ENCODE data around the gene FAM210B.
A peak's percentile ranks its signal among the peaks of the same experiment; 100 is the strongest.

FAM210B gene

GRCh38 chr20:56392881-56393482 lies 34.2 kb downstream of the FAM210B start:
- no peak overlapping the region for H3K23ac ChIP-seq (ENCODE audit: low read length in 2 of 2)
- no peak overlapping the region for H2AFZ ChIP-seq (ENCODE audit: low read depth, low read length)
- WGBS, result 19% methylated on average over 8 of the region's 18 CpGs

GRCh38 chr20:56393653-56394052 lies 34.9 kb downstream of the FAM210B start:
- WGBS, result 85% methylated on average over 8 of the region's 8 CpGs
- H3K4ac ChIP-seq (ENCODE audit: low read depth in 1 of 2, low read length in 2 of 2), result no peak overlapping the region

More at GRCh38 chr20:56392881-56393482, 34.2 kb downstream of the FAM210B start:
- peak; percentile 16 for DNase-seq
- Histone ChIP-seq H3K18ac (ENCODE audit: low read depth in 1 of 2, low read length in 2 of 2) (peak overlapping the region; percentile 26 to 95), H2BK120ac (ENCODE audit: low read depth, low read length) (no peak overlapping the region), H3K14ac (ENCODE audit: low read length in 2 of 2) (peak overlapping the region in 1 of 2 experiments; percentile 79), H3K36me3 (ENCODE audit: control insufficient read depth in 1 of 2, insufficient read depth in 2 of 2, low read depth in 1 of 2, low read length in 2 of 2) (peaks cover 21 to 39% of the 10 kb centered on the region in 2 experiments), H2BK15ac (ENCODE audit: low read depth, poor library complexity, severe bottlenecking) (no peak overlapping the region), H3K4me3 (ENCODE audit: insufficient read depth in 1 of 2, low read depth in 1 of 2, low read length in 2 of 2) (peak overlapping the region; percentile 78 to 96), H3K4ac (ENCODE audit: low read depth in 1 of 2, low read length in 2 of 2) (peak overlapping the region; percentile 57 to 86), H3K79me1 (replicated peaks; ENCODE audit: low read length, poor library complexity, severe bottlenecking) (peaks cover 29% of the 10 kb centered on the region), H3K9me3 (ENCODE audit: control insufficient read depth, low read length) (no peaks in the 10 kb centered on the region), H4K91ac (ENCODE audit: low read length) (no peak overlapping the region), H2BK12ac (ENCODE audit: low read length in 2 of 2) (no peak overlapping the region), H3K27me3 (ENCODE audit: control insufficient read depth in 1 of 2, insufficient read depth in 1 of 2, low read length in 2 of 2) (no peaks in the 10 kb centered on the region), H3K9ac (ENCODE audit: low read length) (peak overlapping the region; percentile 97), H4K8ac (ENCODE audit: low read length) (peak overlapping the region; percentile 74), H3K4me1 (ENCODE audit: control insufficient read depth, insufficient read depth, low read depth, low read length) (peaks cover 3% of the 10 kb centered on the region), H3K4me2 (ENCODE audit: low read length, poor library complexity, severe bottlenecking) (peak overlapping the region; percentile 63), H3K27ac (ENCODE audit: low read length, poor library complexity, severe bottlenecking) (peak overlapping the region; percentile 91), H2BK5ac (ENCODE audit: low read depth, low read length, poor library complexity, severe bottlenecking) (no peak overlapping the region), H2AK5ac (ENCODE audit: low read length, severe bottlenecking) (no peak overlapping the region)

GRCh38 chr20:56395166-56395565 lies 36.4 kb downstream of the FAM210B start:
- Histone ChIP-seq H3K79me1 (replicated peaks; ENCODE audit: low read length, poor library complexity, severe bottlenecking) (peaks cover 18% of the 10 kb centered on the region), H3K4me2 (ENCODE audit: low read length, poor library complexity, severe bottlenecking) (no peak overlapping the region), H2AK5ac (ENCODE audit: low read length, severe bottlenecking) (no peak overlapping the region), H3K4me1 (ENCODE audit: control insufficient read depth, insufficient read depth, low read depth, low read length) (peaks cover 3% of the 10 kb centered on the region), H2AFZ (ENCODE audit: low read depth, low read length) (no peak overlapping the region), H3K9me3 (ENCODE audit: control insufficient read depth, low read length) (no peaks in the 10 kb centered on the region), H3K4ac (ENCODE audit: low read depth in 1 of 2, low read length in 2 of 2) (no peak overlapping the region), H2BK12ac (ENCODE audit: low read length in 2 of 2) (peak overlapping the region in 1 of 2 experiments; percentile 40), H3K23ac (ENCODE audit: low read length in 2 of 2) (no peak overlapping the region), H2BK5ac (ENCODE audit: low read depth, low read length, poor library complexity, severe bottlenecking) (no peak overlapping the region), H3K27ac (ENCODE audit: low read length, poor library complexity, severe bottlenecking) (no peak overlapping the region), H3K36me3 (ENCODE audit: control insufficient read depth in 1 of 2, insufficient read depth in 2 of 2, low read depth in 1 of 2, low read length in 2 of 2) (peaks cover 16 to 52% of the 10 kb centered on the region in 2 experiments), H3K18ac (ENCODE audit: low read depth in 1 of 2, low read length in 2 of 2) (no peak overlapping the region), H3K27me3 (ENCODE audit: control insufficient read depth in 1 of 2, insufficient read depth in 1 of 2, low read length in 2 of 2) (no peaks in the 10 kb centered on the region), H4K91ac (ENCODE audit: low read length) (no peak overlapping the region), H4K8ac (ENCODE audit: low read length) (peak overlapping the region; percentile 7), H3K14ac (ENCODE audit: low read length in 2 of 2) (no peak overlapping the region), H3K9ac (ENCODE audit: low read length) (no peak overlapping the region), H3K4me3 (ENCODE audit: insufficient read depth in 1 of 2, low read depth in 1 of 2, low read length in 2 of 2) (no peak overlapping the region), H2BK15ac (ENCODE audit: low read depth, poor library complexity, severe bottlenecking) (no peak overlapping the region), H2BK120ac (ENCODE audit: low read depth, low read length) (no peak overlapping the region)
- WGBS, result 97% methylated on average over 4 of the region's 4 CpGs
- DNase-seq, result no peak

More at GRCh38 chr20:56393653-56394052, 34.9 kb downstream of the FAM210B start:
- peaks cover 22 to 42% of the 10 kb centered on the region in 2 experiments for H3K36me3 ChIP-seq (ENCODE audit: control insufficient read depth in 1 of 2, insufficient read depth in 2 of 2, low read depth in 1 of 2, low read length in 2 of 2)
- H2BK120ac ChIP-seq (ENCODE audit: low read depth, low read length), result no peak overlapping the region
- peak overlapping the region; percentile 63 for H3K4me2 ChIP-seq (ENCODE audit: low read length, poor library complexity, severe bottlenecking)
- H3K4me1 ChIP-seq (ENCODE audit: control insufficient read depth, insufficient read depth, low read depth, low read length), result peaks cover 3% of the 10 kb centered on the region
- no peak overlapping the region for H3K14ac ChIP-seq (ENCODE audit: low read length in 2 of 2)
- no peaks in the 10 kb centered on the region for H3K27me3 ChIP-seq (ENCODE audit: control insufficient read depth in 1 of 2, insufficient read depth in 1 of 2, low read length in 2 of 2)
- no peak overlapping the region for H3K27ac ChIP-seq (ENCODE audit: low read length, poor library complexity, severe bottlenecking)
- H3K9me3 ChIP-seq (ENCODE audit: control insufficient read depth, low read length), result no peaks in the 10 kb centered on the region
- no peak overlapping the region for H2BK15ac ChIP-seq (ENCODE audit: low read depth, poor library complexity, severe bottlenecking)
- peak overlapping the region in 1 of 2 experiments; percentile 96 for H3K4me3 ChIP-seq (ENCODE audit: insufficient read depth in 1 of 2, low read depth in 1 of 2, low read length in 2 of 2)
- peak overlapping the region; percentile 97 for H3K9ac ChIP-seq (ENCODE audit: low read length)
- DNase-seq, result no peak
- H4K8ac ChIP-seq (ENCODE audit: low read length), result no peak overlapping the region
- H3K18ac ChIP-seq (ENCODE audit: low read depth in 1 of 2, low read length in 2 of 2), result no peak overlapping the region
- H2AFZ ChIP-seq (ENCODE audit: low read depth, low read length), result no peak overlapping the region
- no peak overlapping the region for H4K91ac ChIP-seq (ENCODE audit: low read length)
- no peak overlapping the region for H3K23ac ChIP-seq (ENCODE audit: low read length in 2 of 2)
- H3K79me1 ChIP-seq (replicated peaks; ENCODE audit: low read length, poor library complexity, severe bottlenecking), result peaks cover 28% of the 10 kb centered on the region
- no peak overlapping the region for H2BK5ac ChIP-seq (ENCODE audit: low read depth, low read length, poor library complexity, severe bottlenecking)
- H2AK5ac ChIP-seq (ENCODE audit: low read length, severe bottlenecking), result no peak overlapping the region
- H2BK12ac ChIP-seq (ENCODE audit: low read length in 2 of 2), result no peak overlapping the region

GRCh38 chr20:56400001-56400640 lies 41.3 kb downstream of the FAM210B start:
- Histone ChIP-seq H3K4ac (ENCODE audit: low read depth in 1 of 2, low read length in 2 of 2) (no peak overlapping the region), H3K36me3 (ENCODE audit: control insufficient read depth in 1 of 2, insufficient read depth in 2 of 2, low read depth in 1 of 2, low read length in 2 of 2) (peaks cover 27 to 90% of the 10 kb centered on the region in 2 experiments), H2AFZ (ENCODE audit: low read depth, low read length) (no peak overlapping the region), H3K9ac (ENCODE audit: low read length) (peak overlapping the region; percentile 19), H3K4me1 (ENCODE audit: control insufficient read depth, insufficient read depth, low read depth, low read length) (no peaks in the 10 kb centered on the region), H3K27me3 (ENCODE audit: control insufficient read depth in 1 of 2, insufficient read depth in 1 of 2, low read length in 2 of 2) (no peaks in the 10 kb centered on the region), H2BK12ac (ENCODE audit: low read length in 2 of 2) (no peak overlapping the region), H2BK120ac (ENCODE audit: low read depth, low read length) (no peak overlapping the region), H3K79me1 (replicated peaks; ENCODE audit: low read length, poor library complexity, severe bottlenecking) (peaks cover 26% of the 10 kb centered on the region), H3K27ac (ENCODE audit: low read length, poor library complexity, severe bottlenecking) (no peak overlapping the region), H4K8ac (ENCODE audit: low read length) (no peak overlapping the region), H3K14ac (ENCODE audit: low read length in 2 of 2) (no peak overlapping the region), H2BK5ac (ENCODE audit: low read depth, low read length, poor library complexity, severe bottlenecking) (no peak overlapping the region), H2AK5ac (ENCODE audit: low read length, severe bottlenecking) (no peak overlapping the region), H3K4me2 (ENCODE audit: low read length, poor library complexity, severe bottlenecking) (no peak overlapping the region), H3K23ac (ENCODE audit: low read length in 2 of 2) (no peak overlapping the region), H3K9me3 (ENCODE audit: control insufficient read depth, low read length) (no peaks in the 10 kb centered on the region), H3K4me3 (ENCODE audit: insufficient read depth in 1 of 2, low read depth in 1 of 2, low read length in 2 of 2) (no peak overlapping the region), H3K18ac (ENCODE audit: low read depth in 1 of 2, low read length in 2 of 2) (no peak overlapping the region), H2BK15ac (ENCODE audit: low read depth, poor library complexity, severe bottlenecking) (no peak overlapping the region), H4K91ac (ENCODE audit: low read length) (no peak overlapping the region)
- peak; percentile 79 for DNase-seq

Data from mesenchymal stem cell (in vitro differentiated cells and primary cell).